ENCODE data around the gene PTGES2.
"Not testable (repeated sequence)": the region's sequence is repeated elsewhere in the genome, so short reads cannot be mapped to it uniquely, and the experiment has no call there.

The PTGES2 gene

DNA sequence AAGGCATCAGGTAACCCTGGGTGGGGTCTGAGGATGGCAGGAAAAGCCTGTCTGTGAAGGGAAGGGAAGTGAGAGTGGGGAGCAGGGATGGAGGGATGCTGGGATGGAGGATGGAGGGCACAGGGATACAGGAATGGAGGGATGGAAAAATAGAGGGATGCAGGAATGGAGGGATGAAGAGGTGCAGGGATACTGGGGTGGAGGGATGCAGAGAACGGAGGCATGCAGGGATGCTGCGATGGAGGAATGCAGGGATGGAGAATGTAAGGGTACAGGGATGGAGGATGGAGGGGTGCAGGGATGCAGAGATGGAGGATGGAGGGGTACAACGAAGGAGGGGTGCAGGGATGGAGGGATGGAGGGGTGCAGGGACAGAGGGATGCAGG is 9.1 kb downstream of the PTGES2 start:
- no peak for DNase-seq

DNA sequence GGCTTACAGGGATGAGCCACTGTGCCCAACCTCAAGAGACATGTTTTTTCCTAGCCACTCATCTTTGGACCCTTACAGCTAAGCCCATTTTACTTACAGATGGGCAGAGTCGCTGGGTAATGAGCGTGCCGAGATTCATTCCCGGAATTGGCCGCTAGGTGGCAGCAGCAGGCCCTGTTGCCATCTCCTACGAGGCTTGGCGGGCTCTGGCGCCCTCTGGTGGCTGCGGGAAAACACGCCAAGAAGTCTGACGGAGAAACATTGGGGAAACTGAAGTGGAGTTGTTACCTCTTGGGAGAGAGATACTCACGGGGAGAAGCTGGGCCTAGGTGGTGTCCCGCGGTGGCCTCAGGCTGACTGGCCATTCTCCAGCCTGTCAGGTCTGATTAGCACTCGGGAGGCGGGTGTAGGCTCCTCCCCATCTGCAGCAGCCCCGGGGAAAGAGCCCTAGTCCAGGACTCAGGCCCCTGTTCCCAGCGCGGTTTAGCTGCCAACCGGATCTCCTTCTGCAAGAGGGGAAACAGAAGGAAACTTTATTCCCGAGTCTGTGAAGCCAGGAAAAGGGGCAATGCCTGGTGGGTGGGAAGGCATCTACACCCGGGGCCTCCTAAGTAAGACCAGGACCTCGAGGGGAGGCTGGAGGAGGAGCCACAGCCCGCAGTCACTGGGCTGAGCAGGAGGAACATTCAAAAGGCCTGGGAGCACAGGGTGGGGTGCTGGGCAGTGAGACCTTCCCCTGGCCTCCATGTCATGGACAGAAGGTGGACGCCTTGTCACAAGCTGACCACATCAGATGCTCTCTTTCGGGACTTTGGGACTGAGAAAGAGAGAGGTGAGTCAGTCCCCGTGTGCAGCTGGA is 9.7 kb downstream of the PTGES2 start:
- peak; percentile 62 to 68 for DNase-seq

DNA sequence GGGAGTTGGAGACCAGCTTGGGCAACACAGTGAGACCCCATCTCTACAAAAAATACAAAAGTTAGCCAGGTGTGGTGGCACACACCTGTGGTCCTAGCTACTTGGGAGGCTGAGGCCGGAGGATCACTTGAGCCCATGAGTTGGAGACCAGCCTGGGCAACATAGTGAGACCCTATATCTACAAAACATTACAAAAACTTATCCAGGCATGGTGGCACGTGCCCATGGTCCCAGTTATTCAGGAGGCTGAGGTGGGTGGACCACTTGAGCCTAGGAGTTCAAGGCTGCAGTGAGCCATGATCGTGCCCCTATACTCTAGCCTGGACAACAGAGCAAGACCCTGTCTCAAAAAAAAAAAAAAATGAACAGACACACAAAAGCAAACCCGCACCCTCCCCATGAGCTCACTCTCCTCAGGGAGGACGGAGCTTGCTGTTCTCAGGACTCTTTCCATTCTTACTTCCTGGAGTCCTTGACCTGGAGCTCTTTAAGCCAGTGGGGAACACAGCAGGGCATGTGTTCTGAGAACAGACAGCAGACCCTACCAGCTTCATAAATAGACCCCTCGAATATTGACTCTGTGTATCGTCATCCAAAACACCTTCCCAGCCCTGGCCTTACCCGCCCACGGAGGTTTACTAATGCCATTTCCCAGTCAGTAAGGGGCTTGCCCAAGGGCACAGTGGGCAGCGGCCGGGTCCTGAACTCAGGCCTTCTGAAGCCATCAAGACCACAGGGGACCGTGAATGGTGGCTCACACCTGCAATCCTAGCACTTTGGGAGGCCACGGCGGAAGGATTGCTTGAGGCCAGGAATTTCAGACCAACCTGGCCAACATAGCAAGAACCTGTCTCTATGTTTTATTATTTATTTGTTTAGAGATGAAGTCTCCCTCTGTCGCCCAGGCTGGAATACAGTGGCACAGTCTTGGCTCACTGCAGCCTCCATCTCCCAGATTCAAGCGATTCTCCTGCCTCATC is 11.1 kb downstream of the PTGES2 start:
- DNase-seq = no peak

DNA sequence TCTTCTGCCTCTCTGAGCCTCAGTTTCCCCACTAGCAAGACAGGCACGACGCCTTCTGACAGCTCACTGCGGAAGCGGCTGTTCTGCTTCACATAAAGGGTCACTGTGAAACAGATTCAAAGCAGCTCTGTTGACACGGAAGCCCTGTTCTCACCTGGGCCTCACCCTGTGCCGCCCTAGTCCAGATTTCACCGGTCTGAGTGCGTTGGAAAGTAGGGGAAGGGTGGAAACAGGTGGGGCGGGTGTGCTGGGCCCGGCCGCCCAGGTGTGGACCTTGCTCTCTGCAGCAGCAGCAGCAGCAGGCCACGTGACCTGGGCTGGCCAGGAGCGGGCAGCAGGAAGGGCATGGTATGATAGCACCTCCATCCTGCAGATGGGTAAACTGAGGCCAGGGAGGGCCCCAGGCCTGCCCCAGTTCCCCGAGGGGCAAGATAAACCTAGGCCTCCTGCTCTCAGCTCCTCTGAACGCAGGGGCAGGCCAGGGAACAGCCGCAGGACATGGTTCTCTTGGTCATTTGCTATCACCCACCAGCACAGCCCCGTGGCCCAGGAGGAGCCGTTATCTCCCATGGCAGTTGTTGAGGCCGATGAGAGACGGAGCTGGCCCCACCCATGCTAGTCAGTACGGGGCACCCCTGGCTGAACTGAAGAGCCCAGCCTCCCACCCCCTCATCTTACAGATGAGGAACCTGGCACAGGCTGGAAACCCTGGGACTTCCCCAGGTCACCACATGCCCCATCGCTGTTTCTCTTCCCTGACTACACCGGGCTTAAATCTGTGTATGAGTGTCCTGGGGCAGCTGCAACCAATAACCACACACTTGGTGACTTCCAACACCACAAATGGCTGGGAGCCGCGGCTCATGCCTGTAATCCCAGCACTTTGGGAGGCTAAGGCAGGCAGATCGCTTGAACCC is 12.1 kb downstream of the PTGES2 start:
- no peak for DNase-seq

DNA sequence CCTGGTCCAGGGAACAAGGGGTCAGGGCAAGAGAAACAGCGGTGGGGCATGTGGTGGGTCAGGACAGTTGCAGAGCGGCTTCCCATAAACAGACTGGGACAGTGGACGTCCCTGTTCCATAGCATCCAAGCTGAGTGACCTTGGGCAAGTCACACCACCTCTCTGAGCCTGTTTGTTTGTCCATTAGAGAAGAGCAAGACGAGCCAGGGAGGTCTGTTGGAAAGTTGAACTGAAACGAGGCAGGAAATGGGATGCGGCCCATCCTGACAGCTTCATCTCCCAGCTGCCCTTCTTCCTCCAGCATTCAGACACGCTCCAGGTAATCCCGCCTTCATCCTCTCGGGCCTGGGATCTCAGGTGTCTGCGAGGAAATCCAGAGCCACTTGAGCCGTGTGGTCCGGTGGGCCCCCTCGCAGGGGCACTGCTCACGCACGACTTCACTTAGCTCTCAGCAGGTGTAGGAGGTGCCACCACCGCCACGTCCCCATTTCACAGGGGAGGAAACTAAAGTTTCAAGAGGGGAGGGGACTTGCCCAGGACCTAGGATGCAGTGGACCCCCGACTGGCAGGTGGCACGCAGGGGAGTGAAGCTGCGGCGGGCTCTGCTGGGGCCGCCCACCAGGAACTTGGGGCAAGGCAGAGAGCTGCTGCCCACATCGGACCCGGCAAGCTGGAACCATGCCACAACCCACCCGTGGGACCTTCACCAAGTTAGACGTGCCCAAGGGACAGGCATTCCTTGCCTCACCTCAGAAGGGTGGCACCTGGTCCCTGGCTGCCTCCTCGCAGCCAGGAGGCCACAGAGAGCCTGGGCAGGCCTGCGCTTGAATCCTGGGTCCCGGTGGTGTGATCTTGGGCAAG is 13.0 kb downstream of the PTGES2 start:
- no peak for DNase-seq

DNA sequence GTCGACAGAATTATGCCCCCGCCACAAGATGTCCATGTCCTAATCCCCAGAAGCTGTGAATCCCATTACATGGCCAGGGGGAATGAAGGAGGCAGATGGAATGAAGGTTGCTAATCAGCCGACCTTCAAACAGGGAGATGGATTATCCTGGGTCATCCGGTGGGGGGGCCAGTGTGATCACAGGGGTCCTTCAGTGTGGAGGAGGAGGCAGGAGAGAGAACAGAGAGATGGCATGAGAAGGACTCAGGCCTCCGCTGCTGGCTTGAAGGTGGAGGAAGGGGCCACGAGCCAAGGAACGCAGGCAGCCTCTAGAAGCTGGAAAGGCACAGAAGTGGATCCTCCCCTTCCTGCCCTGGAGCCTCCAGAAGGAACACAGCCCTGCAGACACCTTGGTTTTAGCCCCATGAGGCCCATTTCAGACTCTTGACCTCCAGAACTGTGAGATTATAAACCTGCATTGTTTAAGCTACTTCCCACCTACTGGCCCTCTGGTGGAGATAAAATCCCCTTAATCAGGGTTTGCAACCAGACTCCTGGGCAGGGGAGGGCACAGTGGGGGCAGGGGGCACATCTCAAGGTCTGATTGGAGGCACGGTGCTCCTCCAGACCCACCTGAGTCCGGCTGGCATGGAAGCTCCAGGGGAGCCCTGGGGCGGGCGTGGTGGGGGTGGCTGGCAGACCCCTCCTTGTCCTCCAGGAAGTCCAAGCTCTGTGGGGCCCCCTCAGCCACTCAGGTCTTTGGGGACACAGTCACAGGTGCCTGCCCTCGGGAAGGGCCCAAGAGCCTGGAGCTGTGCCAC is 13.8 kb downstream of the PTGES2 start:
- no peak for DNase-seq

DNA sequence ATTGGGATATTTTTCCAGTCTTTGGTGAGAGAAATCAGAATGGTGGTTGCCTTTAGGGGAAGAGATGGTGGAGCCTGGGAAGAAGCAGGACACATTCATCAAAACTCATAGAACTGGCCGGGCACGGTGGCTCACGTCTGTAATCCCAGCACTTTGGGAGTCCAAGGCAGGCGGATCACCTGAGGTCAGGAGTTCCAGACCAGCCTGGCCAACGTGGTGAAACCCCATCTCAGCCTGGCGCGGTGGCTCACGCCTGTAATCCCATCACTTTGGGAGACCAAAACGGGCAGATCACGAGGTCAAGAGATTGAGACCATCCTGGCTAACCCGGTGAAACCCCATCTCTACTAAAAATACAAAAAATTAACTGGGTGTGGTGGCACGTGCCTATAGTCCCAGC is 15.8 kb downstream of the PTGES2 start:
- not testable (repeated sequence) for DNase-seq

DNA sequence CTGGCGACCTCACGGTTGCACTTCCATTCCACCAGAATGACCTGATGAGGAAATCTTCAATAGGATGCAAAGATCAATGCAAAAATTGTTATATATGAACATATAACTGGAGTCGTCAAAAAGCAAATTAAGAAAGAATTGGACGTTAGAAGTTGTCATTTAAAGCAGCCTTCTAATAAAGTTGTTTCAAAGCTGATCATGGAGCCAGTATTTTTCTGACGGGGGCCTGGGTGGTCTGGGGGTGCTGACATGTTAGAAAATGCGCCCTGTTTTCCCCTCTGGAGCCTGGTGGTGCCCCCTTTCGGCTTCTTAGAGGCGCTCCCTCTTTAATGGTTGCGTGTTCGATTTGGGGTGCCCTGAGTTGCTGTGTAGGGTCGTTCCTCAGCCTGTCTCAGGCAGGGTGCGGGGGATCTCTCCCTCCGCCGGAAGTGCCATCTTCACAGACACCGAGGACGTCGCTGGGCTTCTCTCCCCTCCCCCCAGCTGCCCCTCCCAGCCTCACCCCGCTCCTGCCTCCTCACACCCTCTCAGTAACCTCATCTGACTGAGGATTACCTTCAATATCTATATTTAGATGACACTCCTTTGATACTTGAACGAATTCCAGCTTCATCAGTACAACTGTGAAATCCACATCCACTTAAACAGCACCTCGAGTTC is 18.3 kb downstream of the PTGES2 start:
- no peak for DNase-seq

DNA sequence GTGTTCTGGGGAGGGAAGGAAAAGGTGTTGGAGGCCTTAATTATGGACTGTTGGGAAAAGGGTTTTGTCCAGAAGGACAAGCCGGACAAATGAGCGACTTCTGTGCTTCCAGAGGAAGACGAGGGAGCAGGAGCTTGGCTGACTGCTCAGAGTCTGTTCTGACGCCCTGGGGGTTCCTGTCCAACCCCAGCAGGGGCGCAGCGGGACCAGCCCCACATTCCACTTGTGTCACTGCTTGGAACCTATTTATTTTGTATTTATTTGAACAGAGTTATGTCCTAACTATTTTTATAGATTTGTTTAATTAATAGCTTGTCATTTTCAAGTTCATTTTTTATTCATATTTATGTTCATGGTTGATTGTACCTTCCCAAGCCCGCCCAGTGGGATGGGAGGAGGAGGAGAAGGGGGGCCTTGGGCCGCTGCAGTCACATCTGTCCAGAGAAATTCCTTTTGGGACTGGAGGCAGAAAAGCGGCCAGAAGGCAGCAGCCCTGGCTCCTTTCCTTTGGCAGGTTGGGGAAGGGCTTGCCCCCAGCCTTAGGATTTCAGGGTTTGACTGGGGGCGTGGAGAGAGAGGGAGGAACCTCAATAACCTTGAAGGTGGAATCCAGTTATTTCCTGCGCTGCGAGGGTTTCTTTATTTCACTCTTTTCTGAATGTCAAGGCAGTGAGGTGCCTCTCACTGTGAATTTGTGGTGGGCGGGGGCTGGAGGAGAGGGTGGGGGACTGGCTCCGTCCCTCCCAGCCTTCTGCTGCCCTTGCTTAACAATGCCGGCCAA is 19.1 kb downstream of the PTGES2 start:
- no peak for DNase-seq

DNA sequence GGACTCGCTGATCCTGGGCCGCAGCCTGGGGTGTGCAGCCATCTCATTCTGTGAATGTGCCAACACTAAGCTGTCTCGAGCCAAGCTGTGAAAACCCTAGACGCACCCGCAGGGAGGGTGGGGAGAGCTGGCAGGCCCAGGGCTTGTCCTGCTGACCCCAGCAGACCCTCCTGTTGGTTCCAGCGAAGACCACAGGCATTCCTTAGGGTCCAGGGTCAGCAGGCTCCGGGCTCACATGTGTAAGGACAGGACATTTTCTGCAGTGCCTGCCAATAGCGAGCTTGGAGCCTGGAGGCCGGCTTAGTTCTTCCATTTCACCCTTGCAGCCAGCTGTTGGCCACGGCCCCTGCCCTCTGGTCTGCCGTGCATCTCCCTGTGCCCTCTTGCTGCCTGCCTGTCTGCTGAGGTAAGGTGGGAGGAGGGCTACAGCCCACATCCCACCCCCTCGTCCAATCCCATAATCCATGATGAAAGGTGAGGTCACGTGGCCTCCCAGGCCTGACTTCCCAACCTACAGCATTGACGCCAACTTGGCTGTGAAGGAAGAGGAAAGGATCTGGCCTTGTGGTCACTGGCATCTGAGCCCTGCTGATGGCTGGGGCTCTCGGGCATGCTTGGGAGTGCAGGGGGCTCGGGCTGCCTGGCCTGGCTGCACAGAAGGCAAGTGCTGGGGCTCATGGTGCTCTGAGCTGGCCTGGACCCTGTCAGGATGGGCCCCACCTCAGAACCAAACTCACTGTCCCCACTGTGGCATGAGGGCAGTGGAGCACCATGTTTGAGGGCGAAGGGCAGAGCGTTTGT is 19.9 kb downstream of the PTGES2 start:
- DNase-seq = no peak

DNA sequence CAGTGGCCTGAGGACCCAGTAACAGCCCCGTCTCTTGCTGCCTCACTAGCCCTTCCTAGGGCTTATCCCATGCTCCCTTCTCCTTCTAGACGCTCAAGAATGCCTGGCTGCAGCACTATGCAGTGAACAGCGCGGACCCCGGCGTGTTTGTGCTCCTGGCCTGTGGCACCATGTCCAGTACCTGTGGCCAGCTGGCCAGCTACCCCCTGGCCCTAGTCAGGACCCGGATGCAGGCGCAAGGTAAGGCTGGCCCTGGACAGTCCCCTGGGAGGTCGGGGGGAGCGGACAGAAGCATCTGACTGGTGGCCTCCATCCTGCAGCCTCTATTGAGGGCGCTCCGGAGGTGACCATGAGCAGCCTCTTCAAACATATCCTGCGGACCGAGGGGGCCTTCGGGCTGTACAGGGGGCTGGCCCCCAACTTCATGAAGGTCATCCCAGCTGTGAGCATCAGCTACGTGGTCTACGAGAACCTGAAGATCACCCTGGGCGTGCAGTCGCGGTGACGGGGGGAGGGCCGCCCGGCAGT is 20.5 kb downstream of the PTGES2 start:
- DNase-seq = no peak

DNA sequence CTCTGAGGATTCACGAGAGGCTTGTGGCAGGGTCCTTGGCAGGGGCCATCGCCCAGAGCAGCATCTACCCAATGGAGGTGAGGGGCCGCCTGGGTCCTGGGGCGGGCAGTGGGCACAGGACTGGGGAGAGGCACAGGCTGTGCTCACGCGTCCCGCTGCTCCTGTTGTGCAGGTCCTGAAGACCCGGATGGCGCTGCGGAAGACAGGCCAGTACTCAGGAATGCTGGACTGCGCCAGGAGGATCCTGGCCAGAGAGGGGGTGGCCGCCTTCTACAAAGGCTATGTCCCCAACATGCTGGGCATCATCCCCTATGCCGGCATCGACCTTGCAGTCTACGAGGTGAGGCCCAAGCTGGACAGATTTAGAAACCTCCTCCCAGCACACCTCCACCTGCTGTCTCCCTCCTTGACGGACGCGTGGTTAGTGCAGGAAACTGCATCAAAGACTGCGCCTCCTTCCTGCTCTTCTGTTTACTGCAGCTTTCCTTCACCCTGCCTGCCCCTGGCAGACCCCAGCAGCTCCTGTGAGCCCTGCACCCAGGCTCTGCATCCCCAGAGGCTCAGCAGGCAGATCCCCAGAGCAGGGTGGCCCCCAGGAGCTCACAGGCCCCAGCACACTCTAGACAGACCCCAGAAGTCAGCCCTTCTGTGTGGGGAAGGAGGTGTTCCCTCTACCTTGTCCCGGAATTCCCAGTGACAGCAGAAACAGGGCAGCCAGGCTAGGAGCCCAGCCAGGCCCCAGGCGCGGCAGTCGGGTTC is 21.2 kb downstream of the PTGES2 start:
- no peak for DNase-seq

DNA sequence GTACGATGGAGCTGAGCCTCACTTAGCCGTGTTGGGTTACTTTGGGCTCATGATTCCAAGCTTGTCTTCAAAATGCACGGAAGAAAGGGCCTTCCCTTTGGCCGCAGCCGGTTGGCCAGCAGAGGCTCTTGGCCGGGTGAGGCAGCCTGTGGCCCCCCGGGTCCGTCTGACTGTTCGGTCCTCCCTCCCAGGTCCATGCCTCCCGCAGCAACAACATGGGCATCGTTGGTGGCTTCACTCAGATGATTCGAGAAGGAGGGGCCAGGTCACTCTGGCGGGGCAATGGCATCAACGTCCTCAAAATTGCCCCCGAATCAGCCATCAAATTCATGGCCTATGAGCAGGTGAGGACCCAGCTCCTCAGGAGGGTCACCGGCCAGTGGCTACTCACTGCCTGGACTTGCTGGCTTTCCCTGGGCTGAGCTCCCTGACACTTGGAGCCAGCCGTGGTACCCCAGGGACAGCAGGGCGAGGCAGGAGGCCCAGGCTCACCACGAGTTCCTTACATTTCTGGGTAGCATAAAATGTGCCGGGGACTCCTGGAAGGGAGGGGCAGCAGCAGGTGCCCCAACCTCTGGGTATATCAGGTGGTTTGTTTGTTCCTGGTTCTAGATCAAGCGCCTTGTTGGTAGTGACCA is 21.9 kb downstream of the PTGES2 start:
- DNase-seq = no peak

DNA sequence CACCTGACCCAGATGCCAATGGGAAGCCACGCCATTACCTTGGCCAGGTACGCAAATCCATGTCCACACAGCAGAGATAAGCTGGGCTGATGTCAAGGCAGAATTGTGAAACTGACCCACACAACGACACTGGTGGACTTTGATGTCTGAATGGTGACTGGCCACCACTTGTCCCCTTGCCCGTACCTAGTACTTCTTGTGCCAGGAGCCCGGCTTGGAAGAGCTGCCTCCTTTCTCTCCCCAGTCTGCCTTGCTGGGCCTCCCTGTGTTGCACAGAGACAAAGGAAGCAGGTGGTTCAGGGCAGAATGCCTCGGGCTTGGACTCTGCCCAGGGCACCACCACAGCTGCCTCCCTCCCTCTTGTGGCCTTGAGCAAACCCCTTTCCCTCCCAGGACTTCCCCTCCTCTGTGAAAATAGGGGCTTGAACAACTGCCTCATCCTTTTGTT is 23.3 kb downstream of the PTGES2 start:
- no peak for DNase-seq

DNA sequence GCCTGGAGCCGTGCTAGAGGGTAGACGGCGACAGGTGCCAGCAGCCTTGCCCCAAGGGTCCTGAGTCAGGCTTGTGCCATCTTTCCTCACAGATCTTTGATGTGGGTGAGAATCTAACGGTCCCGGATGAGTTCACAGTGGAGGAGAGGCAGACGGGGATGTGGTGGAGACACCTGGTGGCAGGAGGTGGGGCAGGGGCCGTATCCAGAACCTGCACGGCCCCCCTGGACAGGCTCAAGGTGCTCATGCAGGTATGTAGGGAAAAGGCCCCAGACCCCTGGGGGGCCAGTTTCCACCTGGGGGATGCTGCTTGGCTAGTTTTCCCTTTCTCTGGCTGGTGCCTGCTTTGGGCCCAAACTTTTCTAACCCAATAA is 24.0 kb downstream of the PTGES2 start:
- no peak for DNase-seq

DNA sequence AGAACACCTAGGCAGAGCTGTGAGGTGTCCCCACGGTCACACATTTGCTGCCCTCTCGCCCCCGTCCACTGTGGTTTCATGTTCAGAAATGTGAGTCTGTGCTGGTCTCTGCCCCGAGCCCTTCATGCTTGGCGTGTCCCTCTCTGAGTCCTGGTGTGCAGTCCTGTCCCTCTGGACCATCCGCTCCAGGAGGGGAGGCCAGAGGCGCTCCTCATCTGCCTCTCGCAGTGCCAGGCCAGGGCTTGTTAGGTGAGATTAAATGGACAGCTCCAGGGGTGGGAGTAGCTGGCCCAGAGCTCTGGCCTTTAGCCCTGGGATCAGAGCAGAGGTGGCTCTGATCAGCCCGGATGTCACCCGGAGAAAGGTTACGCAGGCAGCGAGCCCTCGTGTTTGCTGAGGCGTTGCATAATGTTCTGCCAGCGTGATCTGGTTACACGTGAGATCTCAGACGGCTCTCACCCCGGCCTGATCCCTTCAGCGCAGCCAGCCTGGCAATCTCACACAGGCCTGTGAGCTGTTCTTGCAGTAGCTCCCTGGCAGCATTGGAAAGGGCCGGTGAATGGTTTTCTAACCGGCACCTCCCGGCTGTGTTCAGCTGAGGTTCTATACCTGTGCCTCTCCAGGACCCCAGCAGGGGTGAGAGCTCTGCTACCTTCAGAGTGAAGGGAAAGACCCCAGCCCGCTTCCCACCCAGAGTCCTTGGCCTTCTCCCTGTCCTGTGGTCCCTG is 24.5 kb downstream of the PTGES2 start:
- DNase-seq = no peak
